GM18909 (cell line): ENCODE measurements around the gene XPO1.
"Not testable (repeated sequence)": the region's sequence is repeated elsewhere in the genome, so short reads cannot be mapped to it uniquely, and the experiment has no call there.

Experiments used
- ATAC-seq: cut with Tn5 transposase; IDR thresholded peaks from one replicate; pipeline ENCODE4 v1.9.1; 2021; ENCODE audit warnings: mild to moderate bottlenecking; ENCODE audit not compliant: unreplicated experiment, poor library complexity

Gene XPO1

DNA sequence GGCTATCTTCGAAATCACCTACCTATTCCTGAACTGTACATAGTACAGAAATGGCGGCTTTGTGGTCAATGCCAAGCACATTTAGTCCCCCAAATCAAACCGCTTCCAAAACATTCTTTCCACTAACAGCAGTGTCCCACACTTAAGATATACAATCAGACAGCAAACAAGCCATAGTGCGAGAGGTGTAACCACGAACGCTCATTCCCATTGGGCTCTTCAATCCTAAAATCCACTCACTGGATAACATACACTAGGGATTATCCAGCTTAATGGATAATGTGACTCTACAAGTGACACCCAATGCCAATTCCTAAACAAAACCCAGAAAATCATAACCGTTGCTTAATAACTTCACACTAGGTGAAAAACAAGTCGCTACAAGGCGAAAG lies 2.0 kb downstream of the XPO1 start:
- ATAC-seq = no peak

GRCh38 chr2:61535449-61535848 lies 2.7 kb downstream of the XPO1 start:
- ATAC-seq = no peak

DNA sequence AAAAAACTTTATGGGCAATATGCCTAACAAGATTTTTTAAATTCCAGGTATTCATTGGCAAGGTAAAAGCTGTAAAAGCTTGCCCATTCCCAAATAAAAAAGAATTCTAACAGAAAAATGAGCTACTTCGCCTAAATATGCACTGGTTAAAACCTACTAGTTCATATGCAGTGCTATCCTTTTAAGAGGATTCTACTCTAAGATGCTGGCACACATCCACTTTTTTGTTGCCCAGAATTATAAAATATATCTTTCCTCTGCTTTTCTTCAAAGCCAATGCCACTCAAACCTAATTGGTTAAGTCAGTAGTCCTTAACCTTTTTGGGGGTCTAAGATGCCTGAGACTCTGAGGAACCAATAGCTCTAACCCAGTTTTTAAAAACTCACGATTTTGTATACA lies 3.2 kb downstream of the XPO1 start:
- no peak for ATAC-seq

GRCh38 chr2:61530749-61531148 lies 7.4 kb downstream of the XPO1 start:
- ATAC-seq = no peak

DNA sequence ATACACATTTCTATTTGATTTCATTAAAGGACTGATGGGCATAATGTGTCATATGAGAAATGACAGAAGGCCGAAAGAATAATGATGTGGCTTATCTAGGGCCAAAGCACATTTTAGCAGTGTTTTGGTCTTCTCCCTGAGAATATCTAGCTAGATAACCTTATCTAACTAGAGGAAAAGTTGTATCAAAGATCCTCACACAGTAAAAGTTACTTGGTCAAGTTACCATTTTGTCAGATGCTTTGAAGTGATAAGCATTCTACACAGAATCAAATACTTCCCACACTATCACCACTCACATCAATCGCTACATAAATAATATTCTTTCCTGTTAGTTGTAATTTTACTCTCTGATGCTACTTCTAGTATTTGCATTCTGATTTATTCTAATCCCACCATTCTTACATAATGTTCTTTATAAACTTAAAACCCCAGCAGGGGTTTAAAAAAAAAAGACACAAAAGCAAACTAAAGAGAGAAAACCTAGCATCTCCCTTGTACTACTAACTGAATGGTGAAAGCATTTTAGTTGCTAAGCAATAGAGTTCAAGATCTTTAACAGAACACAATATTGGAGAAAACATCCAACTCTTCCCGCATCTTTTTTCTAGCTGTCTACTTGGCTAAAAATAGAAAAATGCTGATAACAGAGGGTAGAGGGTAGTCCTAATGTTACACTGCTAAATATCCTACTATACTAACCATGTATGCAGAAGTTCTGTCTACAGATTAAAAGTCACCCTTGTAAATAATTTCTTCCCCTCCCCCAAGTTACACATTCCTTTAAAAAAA lies 8.0 kb downstream of the XPO1 start:
- ATAC-seq = no peak

DNA sequence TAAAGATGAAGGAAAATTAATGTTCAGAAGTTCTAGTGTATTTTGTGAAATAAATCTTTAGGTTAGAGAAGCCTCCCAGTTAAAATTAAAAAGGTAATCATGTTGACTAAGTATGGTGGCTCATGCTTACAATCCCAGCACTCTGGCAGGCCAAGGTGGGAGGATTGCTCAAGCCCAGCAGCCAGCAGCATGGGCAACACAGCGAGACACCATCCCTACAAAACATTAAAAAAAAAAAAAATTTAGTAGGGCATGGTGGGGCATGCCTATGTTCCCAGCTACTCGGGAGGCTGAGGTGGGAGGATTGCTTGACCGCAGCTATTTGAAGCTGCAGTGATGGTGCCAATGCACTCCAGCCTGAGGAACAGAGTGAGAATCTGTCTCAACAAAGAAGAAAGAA lies 17.9 kb downstream of the XPO1 start:
- ATAC-seq = no peak

- no peak for ATAC-seq
Measured at GRCh38 chr2:61512768-61513398, 25.3 kb downstream of the XPO1 start.

DNA sequence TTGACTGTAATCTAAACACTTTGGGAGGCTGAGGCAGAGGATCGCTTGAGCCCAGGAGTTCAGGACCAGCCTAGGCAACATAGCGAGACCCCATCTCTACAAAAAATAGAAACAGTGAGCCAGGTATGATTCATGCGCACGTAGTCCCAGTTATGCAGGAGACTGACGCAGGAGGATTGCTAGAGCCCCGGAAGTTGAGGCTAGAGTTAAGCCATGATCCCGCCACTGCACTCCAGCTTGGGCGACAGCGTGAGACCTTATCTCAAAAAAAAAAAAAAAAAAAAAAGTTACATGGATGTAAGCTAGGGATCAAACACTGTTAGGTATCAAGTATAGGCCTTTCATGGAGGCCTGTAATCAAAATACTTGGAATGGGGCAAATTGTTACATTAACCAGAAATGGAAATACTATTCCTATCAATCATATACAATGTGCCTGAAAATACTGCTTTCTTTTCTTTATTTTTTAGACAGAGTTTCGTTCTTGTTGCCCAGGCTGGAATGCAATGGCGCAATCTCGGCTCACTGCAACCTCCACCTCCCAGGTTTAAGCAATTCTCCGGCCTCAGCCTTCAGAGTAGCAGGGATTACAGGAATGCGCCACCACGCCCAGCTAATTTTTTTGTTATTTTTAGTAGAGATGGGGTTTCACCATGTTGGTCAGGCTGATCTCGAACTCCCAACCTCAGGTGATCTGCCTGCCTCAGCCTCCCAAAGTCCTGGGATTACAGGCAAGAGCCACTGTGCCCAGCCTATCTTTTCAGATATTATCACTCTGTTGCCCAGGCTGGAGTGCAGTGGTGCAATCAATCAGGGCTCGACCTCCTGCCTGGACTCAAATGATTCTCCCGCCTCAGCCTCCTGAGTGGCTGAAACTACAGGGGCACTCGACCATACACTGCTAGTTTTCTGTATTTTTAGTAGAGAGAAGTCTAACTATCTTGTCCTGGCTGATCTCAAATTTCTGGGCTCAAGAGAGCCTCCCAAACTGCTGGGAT lies 27.2 kb downstream of the XPO1 start:
- no peak for ATAC-seq

GRCh38 chr2:61504949-61505348 lies 33.2 kb downstream of the XPO1 start:
- ATAC-seq = no peak

DNA sequence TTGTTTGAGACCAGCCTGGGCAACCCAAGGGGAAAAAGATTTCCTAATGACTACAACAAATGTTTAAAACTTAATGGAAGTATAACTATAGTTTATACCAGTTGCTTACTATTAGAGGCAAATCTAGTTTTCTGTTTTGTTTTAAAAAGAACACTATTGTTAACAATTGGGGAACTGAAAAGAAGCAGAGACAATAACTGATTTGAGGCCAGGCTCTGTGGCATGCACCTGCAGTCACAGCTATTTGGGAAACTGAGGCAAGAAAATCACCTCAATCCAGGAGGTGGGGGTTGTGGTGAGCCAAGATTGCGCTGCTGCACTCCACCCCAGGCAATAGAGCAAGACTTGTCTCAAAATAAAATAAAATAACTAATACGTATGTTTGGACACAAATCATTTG lies 39.1 kb downstream of the XPO1 start:
- ATAC-seq = no peak

- no peak for ATAC-seq
Measured at GRCh38 chr2:61493523-61493942, 44.6 kb downstream of the XPO1 start.

DNA sequence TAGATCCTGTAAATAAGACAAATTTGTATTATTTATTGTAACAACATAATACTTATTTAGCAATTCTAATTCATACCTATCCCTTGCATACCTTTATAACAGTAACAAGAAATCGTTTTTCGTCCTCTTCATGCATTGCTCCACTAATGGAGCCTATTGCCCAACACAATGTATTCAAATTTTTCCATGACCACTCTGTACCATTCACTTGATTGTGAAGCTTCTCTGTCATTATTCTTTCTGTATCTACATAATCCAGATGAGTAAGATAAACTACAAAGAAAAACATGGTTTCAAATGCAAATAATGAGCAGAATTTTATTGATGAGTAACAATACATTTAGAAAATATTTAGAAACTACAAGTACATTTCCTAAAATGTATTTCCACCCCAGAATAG lies 45.7 kb downstream of the XPO1 start:
- no peak for ATAC-seq

- no peak for ATAC-seq
Measured at GRCh38 chr2:61485281-61485680, 52.9 kb downstream of the XPO1 start.

DNA sequence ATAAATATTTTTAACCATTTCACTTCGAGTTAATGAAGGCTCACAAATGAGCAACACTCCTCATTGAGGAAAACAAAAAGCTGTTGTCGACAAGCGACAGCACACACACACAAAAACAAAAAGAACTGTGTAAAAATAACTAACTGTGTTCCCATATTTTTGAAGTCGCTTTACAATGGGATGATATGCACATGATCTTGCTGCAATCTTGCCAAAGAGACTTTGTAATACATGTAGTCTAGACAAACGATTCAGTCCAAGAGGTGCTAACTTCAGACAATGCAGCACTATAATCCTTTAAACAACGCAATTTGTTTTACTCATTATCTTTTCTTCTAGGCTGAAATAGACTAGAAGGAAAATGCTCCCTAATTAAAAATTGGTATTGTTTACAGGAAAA lies 60.1 kb downstream of the XPO1 start:
- ATAC-seq = no peak

DNA sequence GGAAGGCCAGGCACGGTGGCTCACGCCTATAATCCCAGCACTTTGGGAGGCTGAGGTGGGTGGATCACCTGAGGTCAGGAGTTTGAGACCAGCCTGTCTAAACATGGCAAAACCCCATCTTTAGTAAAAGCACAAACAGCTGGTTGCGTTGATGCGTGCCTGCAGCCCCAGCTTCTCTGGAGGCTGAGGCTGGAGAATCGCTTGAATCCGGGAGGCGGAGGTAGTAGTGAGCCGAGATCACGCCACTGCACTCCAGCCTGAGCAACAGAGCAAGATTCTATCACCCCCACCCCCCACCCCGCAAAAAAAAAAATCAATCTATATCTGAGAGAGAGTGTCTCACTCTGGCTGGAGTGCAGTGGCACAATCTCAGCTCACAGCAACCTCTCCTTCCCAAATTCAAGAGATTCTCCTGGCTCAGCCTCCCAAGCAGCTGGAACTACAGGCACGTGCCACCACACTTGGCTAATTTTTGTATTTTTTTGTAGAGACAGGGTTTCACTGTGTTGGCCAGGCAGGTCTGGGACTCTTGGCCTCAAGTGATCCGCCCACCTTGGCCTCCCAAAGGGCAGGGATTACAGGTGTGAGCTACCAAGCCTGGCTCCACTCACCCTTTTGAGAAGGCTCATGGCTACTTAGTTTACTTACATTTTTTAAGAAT lies 61.1 kb downstream of the XPO1 start:
- not testable (repeated sequence) for ATAC-seq

DNA sequence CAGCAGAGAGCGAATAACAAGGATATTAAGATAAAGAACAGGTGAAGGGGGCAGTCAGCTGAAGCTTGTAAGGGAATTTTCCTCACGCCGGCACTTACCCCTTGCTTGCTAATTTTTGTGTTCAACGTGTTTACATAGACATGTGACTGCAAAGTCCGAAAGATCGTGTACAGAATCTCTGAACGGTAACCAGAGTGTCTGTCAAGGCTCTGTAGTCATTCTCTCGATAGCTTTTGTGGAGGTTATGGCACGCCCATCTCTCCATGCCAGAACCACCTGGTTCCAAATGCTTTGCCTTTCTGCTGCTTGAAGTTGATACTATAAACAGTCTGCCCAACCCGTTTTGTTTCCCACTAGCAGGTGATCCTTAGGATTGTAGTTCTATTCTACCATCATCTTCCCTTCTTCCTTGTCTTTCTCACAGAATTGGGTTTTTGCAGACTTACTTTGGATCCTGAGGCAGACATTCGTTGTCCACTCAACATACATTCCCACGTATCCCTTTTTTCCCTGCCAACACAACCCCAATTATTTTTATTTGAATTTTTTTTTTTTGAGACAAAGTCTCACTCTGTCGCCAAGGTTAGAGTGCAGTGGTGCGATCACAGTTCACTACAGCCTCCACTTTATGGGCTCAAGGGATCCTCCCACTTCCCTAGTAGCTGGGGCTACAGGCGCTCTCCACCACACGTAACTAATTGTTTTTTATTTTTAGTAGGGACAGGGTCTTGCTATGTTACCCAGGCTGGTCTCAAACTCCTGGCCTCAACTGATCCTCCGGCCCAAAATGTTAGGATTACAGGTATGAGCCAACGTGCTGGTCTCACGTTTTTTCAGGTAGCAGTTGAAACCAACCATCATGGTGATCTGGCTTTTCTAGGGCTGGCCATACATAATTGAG lies 66.0 kb downstream of the XPO1 start:
- peak; percentile 11 for ATAC-seq

DNA sequence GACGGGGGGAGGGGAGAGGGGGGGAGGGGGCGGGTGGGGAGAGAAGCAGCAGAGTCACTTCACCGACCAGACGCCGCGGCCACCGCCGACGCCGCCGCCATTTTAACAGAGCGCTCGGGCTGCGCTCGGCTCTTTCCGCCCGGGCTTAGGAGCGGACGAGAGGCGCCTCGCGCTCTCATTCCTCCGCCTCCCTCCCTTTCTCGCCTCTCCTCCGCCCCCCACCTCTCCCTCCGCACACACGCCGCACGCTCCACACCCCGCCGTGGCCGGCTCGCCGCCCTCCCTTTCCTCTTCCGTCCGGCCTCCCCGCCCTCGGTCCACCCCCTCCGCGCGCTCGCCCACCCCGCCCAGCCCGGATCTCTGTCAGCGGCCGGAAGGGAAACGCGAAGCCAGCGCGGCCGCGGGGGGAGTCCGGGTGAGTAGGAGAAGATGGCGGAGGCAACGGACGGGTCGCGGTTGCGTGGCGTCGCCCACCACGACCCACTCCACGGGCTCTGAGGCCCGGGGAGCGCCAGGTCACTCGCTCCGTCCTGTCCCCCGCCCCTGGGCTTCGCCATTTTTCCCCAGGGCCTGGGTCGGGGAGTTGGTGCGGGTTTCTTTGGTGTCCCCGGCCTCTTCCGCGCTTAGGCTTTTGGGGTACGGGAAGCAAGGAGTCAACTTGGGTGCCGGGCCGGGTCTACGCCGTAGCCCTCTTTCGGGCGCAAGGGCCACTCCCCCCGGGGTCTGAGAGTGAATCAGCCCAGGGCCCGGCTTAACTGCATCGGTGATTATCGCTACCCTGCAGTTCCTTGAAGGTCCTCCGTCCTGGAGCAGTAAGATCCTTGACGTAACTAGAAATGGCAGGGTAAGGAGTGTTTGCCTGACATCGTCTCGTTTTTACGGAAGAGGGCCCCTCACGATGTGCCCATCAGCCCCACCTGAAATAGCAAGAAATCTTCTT lies 66.9 kb downstream of the XPO1 start, which contains the start of gene USP34:
USP34 (minus strand) TSS at position 123 of the 940 bp plus-strand sequence. CDS start 395 bp downstream, outside the sequence.
- ATAC-seq = peak; percentile 81
